HL-60/S4 treated with phorbol 12-myristate 13-acetate at 8.2 ng/mL for 4 days and 3 days (cell line): ENCODE data around the gene ABCC1.
"Not testable (repeated sequence)": the region's sequence is repeated elsewhere in the genome, so short reads cannot be mapped to it uniquely, and the experiment has no call there.

Source experiments
- in situ Hi-C: fragments of 300-500 bp; cut with MboI; formaldehyde crosslinking; loops from 2 replicates; pipeline ENCODE4 v1.15.0; 2022; ENCODE audit warnings: low sequenced_read_pairs

ABCC1 gene

DNA sequence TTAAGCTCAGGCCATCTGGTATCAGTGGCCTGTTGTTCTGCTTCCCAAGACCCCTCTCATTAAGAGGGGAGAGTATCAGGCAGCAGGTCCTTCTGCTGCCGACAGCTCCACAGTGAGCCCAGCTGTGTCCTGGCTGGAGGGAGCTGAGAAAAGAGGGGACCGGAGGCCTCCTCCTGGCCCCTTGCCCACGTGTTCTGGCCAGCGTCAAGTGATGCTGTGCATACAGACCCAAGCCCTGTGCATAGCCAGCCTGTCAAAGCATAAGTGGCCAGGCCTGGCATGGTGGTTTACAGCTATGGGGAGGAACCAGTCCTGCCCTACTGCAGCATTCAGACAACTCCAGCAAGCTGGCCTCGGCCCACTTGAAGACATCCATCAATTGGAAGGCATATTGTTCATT lies 225.9 kb downstream of the ABCC1 start:
- in situ Hi-C loops = no loop called here

DNA sequence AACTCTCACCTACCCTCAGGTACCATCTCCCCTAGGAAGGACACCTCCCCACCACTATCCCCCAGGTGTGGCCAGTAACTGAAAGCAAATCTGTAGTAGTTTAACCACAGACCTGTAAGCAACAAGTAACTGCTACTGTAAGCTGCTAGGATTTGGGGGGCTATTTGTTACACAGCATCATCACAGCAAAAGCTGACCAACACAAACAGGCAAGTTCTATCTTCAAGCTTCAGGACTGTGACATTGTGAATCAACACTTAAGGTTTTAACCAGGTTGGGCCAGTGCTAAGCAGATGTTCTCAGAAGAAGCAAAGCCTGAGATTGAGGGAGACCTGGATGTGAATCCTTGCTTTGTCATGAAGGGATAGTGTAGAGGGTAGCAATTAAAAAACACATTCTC lies 226.9 kb downstream of the ABCC1 start:
- in situ Hi-C loops = no loop called here

DNA sequence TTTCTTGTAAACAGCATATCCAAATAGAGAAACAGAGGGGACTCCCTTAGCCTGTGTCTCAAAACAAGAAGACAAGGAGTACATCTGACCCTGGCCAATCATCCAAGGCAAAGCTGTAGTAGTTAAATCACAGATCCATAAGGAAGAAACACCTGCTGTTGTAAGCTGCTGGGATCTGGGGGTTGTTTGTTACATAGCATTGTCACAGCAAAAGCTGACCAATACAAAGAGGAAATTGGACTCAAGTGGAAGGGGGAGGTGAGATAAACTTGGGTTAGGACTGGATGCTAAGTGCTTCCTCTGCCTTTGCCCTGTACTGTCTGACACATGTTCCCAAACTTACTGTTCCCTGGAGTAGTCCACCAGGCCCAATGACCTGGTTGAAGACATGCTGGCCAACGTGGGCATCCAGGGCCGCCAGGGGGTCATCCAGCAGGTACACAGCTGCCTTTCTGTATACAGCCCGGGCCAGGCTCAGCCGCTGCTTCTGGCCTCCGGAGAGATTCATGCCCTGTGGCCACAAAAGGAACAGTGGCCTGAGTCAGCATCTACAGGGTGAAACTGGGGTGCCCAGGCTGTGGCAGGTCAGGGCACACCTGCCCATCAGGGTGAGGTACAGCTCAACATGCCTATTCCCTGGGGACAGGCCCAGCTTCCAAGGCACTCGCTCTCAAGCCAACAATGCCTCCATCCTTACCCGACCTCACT lies 229.2 kb downstream of the ABCC1 start:
- in situ Hi-C loops = no loop called here

DNA sequence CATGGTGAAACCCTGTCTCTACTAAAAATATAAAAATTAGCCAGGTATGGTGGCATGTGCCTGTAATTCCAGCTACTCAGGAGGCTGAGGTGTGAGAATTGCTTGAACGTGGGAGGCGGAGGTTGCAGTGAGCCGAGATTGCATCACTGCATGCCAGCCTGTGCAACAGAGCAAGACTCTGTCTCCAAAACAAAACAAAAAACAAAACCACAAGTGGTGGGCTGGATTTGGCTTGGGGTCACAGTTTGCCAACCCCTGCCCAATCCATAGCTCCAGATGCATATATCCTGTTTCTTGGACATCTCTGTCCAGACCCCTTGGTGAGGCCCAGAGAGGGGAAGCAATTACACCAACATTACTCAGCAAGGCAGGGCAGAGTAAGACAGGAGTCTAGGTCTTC lies 232.3 kb downstream of the ABCC1 start:
- in situ Hi-C loops = not testable (repeated sequence)

DNA sequence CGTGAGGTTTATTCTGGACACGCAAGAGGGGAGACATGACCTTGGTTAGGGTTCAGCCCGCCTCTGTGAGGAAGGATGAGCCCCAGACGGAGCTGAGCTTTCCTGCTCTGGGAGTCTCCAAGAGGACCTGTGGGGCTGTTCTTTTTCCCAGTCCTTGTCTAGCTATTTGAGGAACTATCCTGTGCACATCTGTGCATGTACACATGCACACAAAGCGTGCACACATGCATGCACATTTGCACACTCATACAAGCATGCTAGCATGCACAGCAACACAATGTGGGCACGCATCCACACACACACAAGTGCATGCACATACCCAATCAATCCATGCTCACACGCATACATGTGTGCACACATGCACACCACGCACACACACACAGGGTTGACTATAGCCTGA lies 233.5 kb downstream of the ABCC1 start:
- in situ Hi-C loops = no loop called here

DNA sequence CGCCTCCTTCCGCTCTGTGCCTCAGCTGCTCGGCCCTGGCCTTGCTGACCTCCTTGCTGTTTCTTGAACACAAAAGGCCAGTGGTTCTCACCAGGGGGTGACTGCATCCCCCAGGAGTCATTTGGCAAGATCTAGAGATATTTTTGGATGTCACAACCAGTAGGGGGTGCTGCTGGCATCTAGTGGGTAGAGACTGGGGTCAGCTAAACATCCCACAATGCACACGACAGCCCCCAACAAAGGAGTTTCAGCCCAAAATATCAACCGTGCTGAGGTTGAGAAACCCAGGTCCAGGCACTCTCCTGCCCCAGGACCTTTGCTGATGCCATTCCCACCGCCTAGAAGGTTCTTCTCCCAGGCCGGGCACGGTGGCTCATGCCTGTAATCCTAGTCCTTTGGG lies 234.1 kb downstream of the ABCC1 start:
- in situ Hi-C loops = no loop called here

DNA sequence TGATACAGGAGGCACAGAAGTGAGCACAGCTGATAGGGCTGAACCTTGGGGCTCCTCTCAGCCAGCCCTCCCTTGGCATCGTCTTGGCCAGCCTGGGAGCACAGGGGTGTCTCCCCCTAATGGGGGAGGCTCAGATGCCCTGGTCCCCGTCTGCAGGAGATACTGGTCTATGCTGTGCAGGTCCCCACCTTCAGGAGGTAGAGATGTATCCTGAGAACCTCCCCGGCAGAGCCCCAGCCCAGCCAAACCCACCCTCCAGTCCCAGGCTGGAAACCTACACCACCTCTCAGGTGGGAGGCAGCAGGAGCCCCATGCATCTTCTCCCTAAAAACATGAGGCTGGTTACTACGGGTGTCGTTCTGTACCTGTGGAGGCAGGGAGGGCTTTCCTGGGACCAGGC lies 235.2 kb downstream of the ABCC1 start:
- in situ Hi-C loops = no loop called here

DNA sequence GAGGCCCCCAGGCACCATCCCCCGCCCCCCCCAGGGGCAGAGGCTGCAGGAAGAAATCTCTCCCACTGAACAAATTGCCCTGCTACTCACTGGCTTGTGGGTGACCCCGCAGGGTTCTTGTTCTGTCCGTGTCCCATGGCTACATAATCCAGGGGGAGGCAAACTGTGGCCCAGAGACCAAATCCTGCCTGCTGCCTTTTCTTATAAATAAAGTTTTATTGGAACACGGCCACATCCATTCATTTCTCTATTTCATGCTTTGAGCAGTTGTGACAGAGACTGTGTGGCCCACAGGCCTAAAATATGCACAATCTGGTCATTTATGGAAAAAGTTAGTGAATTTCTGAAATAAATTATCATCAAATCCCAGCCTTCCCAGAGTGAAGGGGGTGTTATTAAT lies 235.7 kb downstream of the ABCC1 start:
- in situ Hi-C loops = no loop called here

DNA sequence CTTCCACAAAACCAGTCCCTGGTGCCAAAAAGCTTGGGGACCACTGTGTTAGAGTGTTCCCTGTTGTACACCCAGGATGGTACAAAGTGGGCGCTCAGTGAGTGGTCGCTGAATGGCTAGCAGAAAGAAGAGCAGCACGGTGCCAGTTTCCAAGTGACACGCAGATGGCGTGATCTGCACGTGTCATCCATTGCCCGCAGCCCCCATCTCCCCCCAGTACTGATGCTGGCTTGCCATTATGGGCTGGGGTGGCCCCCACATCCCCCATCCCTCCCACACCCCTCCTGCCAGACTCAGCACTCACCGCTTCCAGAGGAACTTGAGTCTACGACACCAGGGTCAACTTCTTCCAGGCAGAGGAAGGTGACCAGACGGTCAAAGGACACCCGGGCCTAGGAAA lies 237.4 kb downstream of the ABCC1 start:
- in situ Hi-C loops = no loop called here

DNA sequence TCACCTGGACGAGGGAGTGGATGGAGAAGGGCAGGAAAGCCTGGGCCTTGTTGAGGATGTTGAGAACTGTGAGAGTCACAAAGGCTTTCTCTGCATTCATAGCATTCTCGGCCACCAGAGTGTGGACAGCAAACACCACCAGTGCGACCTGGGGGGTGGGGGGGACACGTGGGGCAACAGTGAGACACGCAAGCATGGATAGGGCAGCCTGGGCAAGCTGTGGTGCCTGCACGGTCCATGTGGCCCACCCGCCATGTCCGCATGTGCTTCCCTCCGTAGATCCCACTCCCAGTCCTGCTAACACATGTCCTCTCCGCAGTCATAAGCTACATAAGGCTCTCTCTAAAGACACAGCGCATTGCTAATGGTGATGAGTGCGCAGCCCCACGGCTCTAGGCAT lies 239.4 kb downstream of the ABCC1 start:
- in situ Hi-C loops = no loop called here

DNA sequence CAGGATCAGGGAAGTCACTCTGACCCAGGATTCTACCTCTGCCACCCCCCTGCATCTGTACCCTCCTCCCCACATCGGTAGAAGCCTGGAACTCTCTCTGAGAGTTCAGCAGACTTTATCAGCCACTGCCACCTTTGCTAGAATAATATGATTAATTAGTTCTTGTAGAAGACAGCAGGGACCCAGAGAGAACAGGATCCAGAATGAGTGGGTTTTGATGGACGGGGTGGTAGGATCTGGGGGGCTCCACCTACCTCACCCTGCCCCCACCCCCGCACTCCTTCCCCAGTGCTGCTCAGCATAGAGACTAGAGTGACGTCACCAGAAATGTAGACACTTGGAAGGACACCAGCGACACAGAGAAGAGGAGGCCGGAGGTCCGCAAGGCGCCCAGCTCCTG lies 240.4 kb downstream of the ABCC1 start:
- in situ Hi-C loops = no loop called here

DNA sequence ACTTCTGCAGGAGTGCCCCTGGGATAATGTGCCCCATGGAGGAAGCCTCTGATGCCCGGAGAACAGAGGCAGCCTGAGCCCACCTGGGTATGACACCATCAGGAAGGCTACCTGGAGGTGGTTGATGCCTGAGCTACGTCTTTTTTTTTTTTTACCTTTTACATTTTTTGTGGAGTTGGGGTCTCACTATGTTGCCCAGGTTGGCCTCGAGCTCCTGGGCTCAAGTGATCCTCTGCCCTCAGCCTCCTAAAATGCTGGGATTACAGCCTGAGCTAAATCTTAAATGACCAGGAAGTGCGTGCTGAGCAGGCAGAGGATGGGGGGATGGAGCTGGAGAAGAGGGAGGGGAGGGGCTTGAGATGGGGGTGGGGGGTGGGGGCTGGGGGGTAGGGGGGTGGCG lies 241.1 kb downstream of the ABCC1 start:
- in situ Hi-C loops = no loop called here

DNA sequence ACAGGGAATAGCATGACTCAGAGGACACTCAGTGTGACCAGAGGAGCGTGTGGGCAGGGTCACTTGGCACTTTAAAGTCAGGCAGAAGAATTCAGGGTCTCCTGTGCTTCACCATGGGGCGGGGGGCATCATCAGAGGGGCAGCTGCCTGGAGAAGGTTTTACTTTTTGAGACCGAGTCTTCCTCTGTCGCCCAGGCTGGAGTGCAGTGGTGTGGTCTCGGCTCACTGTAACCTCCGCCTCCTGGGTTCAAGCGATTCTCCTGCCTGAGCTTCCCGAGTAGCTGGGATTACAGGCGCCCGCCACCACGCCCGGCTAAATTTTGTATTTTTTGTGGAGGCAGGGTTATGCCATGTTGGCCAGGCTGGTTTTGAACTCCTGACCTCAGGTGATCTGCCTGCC lies 241.6 kb downstream of the ABCC1 start:
- in situ Hi-C loops = not testable (repeated sequence)

DNA sequence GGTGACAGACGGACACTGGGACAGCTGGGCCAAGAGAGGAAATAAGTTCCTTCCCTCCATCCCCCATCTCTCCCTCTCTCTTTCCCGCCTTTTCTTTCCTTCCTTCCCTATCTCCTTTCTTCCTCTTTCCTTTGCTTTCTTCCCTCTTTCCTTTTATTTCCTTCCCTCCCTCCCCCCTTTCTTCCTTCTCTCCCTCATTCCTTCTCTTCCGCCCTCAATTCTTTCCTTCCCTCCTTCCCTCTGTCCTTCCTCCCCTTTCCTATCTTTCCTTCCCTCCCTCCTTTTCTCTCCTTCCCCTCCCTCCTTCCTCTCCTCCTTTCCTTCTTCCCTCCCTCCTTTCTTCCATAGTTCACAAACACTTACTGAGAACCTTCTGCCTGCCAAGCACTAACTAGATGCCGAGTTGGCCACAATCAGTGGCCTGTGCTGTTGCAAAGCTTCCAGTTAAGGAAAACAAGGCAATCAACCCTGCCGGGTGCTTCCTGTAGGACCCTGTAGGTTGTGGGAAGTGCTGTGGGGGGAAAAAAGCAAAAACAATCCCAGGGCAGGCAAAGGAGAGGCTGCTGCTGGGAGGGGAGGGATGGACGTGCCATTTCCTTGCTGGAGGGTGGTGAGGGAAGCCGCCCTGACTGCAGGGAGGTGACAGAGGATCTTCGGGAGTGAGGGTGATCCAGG lies 242.2 kb downstream of the ABCC1 start:
- in situ Hi-C loops = no loop called here
